Endothelial cell of umbilical vein (primary cell): ENCODE measurements around the gene YARS1. TPM values are rescaled to one million over a fixed set of nuclear protein-coding genes. Genes with fewer than 3 reads are reported as not detected.

ENCODE experiments used
- BruUV-seq: library from RNA; stranded (reverse); fragments of 400-500 nt; replicated peaks from 2 replicates; lab custom pipeline; 2021; lab: Mats Ljungman, UMichigan
- CTCF ChIA-PET: fragments of 300-600, 350-600 bp; sonication (Branson Sonifier 250); formaldehyde crosslinking; loops from one replicate; lab custom pipeline; 2021; ENCODE audit warnings: antibody characterized with exemption, inconsistent platforms; lab: Charles Lee
- POLR2A ChIA-PET: fragments of 300-600, 350-600 bp; sonication (Branson Sonifier 250); formaldehyde crosslinking; loops from one replicate; lab custom pipeline; 2021; ENCODE audit warnings: antibody characterized with exemption, inconsistent platforms; lab: Charles Lee
- DNase-seq: peaks from one replicate; pipeline ENCODE4 v3.0.0-alpha.2; 2011; ENCODE audit warnings: low read depth, low spot score
- FAIRE-seq: peaks from 2 replicates; lab custom pipeline; 2011; peaks lifted over from hg19 to GRCh38; lab: Jason Lieb, UNC
- H2AFZ ChIP-seq: 2 replicates; pipeline ENCODE4 v1.6.0; 2012; ENCODE audit warnings: low read depth, low read length, control low read depth, inconsistent platforms
- H3K27ac ChIP-seq: 2 replicates; pipeline ENCODE4 v1.5.1; 2011; ENCODE audit warnings: low read depth, mild to moderate bottlenecking, control low read depth, low read length, moderate library complexity; ENCODE audit not compliant: insufficient read depth
- H3K27me3 ChIP-seq, 2 experiments: 2 replicates each; pipeline versions ENCODE4 v1.6.0 to v1.6.1; 2011; ENCODE audit warnings: low read length in 2 of 2, mixed read lengths in 1 of 2; ENCODE audit not compliant: control insufficient read depth in 2 of 2, insufficient read depth in 2 of 2
- H3K36me3 ChIP-seq, 2 experiments: 2 replicates in 1 of 2; 3 replicates in 1 of 2; pipeline ENCODE4 v1.5.1; 2011; ENCODE audit warnings: low read length in 2 of 2, mild to moderate bottlenecking in 1 of 2, moderate library complexity in 1 of 2; ENCODE audit not compliant: control insufficient read depth in 2 of 2, insufficient read depth in 2 of 2; ENCODE audit errors: extremely low read depth in 1 of 2
- H3K4me1 ChIP-seq: 3 replicates; pipeline ENCODE4 v1.5.1; 2011; ENCODE audit warnings: mild to moderate bottlenecking, low read length; ENCODE audit not compliant: control insufficient read depth, insufficient read depth; ENCODE audit errors: extremely low read depth
- H3K4me2 ChIP-seq: 2 replicates; pipeline ENCODE4 v1.6.1; 2011; ENCODE audit warnings: low read length, control low read depth, mixed read lengths; ENCODE audit not compliant: insufficient read depth
- H3K4me3 ChIP-seq, 3 experiments: fragments of 200-600 bp in 1 of 3; sonication (generic), shearing (Covaris generic) in 1 of 3; replicated peaks in 1 of 3; 2 replicates each; pipeline ENCODE4 v1.5.1; 2011 to 2016; ENCODE audit warnings: control low read depth in 3 of 3, low read length in 3 of 3, mild to moderate bottlenecking in 2 of 3, inconsistent platforms in 1 of 3, low read depth in 1 of 3, moderate library complexity in 1 of 3; ENCODE audit not compliant: insufficient read depth in 1 of 3
- H3K79me2 ChIP-seq: 2 replicates; pipeline ENCODE4 v1.6.0; 2012; ENCODE audit warnings: low read length, inconsistent platforms; ENCODE audit not compliant: control insufficient read depth, insufficient read depth
- H3K9ac ChIP-seq: replicated peaks from 2 replicates; pipeline ENCODE3; 2011; ENCODE audit warnings: low read length, control low read depth; ENCODE audit not compliant: insufficient read depth; ENCODE audit errors: extremely low read depth
- H3K9me1 ChIP-seq: replicated peaks from 3 replicates; pipeline ENCODE4 v1.6.0; 2011; ENCODE audit warnings: mild to moderate bottlenecking, low read length; ENCODE audit not compliant: control insufficient read depth, insufficient read depth; ENCODE audit errors: extremely low read depth
- H3K9me3 ChIP-seq: replicated peaks from 2 replicates; pipeline ENCODE4 v1.5.1; 2012; ENCODE audit warnings: low read length, inconsistent platforms; ENCODE audit not compliant: control insufficient read depth, insufficient read depth
- H4K20me1 ChIP-seq: replicated peaks from 2 replicates; pipeline ENCODE3; 2011; ENCODE audit warnings: mild to moderate bottlenecking, low read length; ENCODE audit not compliant: control insufficient read depth, insufficient read depth; ENCODE audit errors: extremely low read depth
- CTCF ChIP-seq, 2 donors: IDR thresholded peaks; 1 replicate in 1 of 2; 2 replicates in 1 of 2; pipeline ENCODE4 v1.5.1; 2011; ENCODE audit warnings: low read length in 2 of 2, mild to moderate bottlenecking in 2 of 2, moderate library complexity in 2 of 2, control low read depth in 1 of 2, inconsistent platforms in 1 of 2, low read depth in 1 of 2; ENCODE audit not compliant: insufficient read depth in 1 of 2; ENCODE audit errors: extremely low read depth in 1 of 2
- EZH2 ChIP-seq: IDR thresholded peaks from 2 replicates; pipeline ENCODE4 v1.6.1; 2012; ENCODE audit warnings: borderline replicate concordance, low read depth, mild to moderate bottlenecking, moderate library complexity, low read length, inconsistent platforms; ENCODE audit not compliant: severe bottlenecking
- FOS ChIP-seq: IDR thresholded peaks from 2 replicates; pipeline ENCODE4 v1.6.1; 2011; ENCODE audit warnings: mild to moderate bottlenecking, low read length, moderate library complexity, borderline replicate concordance; ENCODE audit not compliant: insufficient read depth
- GATA2 ChIP-seq: IDR thresholded peaks from 2 replicates; pipeline ENCODE4 v1.7.0; 2011; ENCODE audit warnings: low read depth, mild to moderate bottlenecking, moderate library complexity, mixed read lengths, low read length; ENCODE audit not compliant: insufficient read length, insufficient read depth
- JUN ChIP-seq: IDR thresholded peaks from 2 replicates; pipeline ENCODE4 v1.6.1; 2011; ENCODE audit warnings: borderline replicate concordance, low read depth; ENCODE audit not compliant: insufficient read length, insufficient read depth
- MYC ChIP-seq: IDR thresholded peaks from one replicate; pipeline ENCODE4 v1.6.1; 2011; ENCODE audit warnings: mild to moderate bottlenecking, low read depth, low read length
- POLR2A ChIP-seq: IDR thresholded peaks from 2 replicates; pipeline ENCODE4 v1.6.1; 2012; ENCODE audit warnings: low read depth, mild to moderate bottlenecking, control low read depth, low read length
- POLR2AphosphoS5 ChIP-seq: IDR thresholded peaks from 2 replicates; pipeline ENCODE4 v1.6.1; 2012; ENCODE audit warnings: low read depth, mild to moderate bottlenecking, control low read depth, low read length, moderate library complexity; ENCODE audit not compliant: insufficient read depth
- dilution Hi-C: fragments of 300-500 bp; cut with MboI; formaldehyde crosslinking; loops from one replicate; pipeline ENCODE4 v1.15.0; 2019; ENCODE audit warnings: low sequenced_read_pairs; ENCODE audit not compliant: extremely low pct_ligation_motif_present
- intact Hi-C: fragments of 100-400 bp; cut with micrococcal nuclease; formaldehyde crosslinking; loops from one replicate; pipeline ENCODE4 v1.10.0; 2022
- polyA plus RNA-seq, 4 experiments: library from polyadenylated mRNA; depleted of rRNA in 3 of 4; stranded (reverse) in 3 of 4; unstranded in 1 of 4; fragments of >200 nt; gene quantifications; 2 replicates each; pipeline versions ENCODE4 v1.2.1 to v1.2.3, GENCODE V29; 2011 to 2012; ENCODE audit warnings: missing spikeins in 1 of 4
- total RNA-seq: library from RNA; stranded (reverse); gene quantifications from 2 replicates; pipeline ENCODE4 v1.2.3, GENCODE V29; 2021
- TF ChIP-seq, protein P1 (sequence below): IDR thresholded peaks from 2 replicates; pipeline ENCODE4 v1.6.1; 2011; ENCODE audit not compliant: insufficient read depth, insufficient read length

YARS1 gene
- total and polyA plus RNA-seq, 2 donors (not counting 3 experiments of a cell fraction or from before 2014, with no cell fraction given), result 38.2 to 144 TPM

GRCh38 chr1:32863218-32863880, 46.2 kb upstream of the YARS1 start:
- Histone ChIP-seq H3K4me3 (no peak overlapping the region), H3K9me3 (no peaks in the 10 kb centered on the region), H3K4me1 (peaks cover 9% of the 10 kb centered on the region), H3K9me1 (no peaks in the 10 kb centered on the region), H2AFZ (no peak overlapping the region), H3K9ac (no peak overlapping the region), H3K4me2 (no peak overlapping the region), H3K27ac (no peak overlapping the region), H3K79me2 (no peaks in the 10 kb centered on the region), H3K36me3 (no peaks in the 10 kb centered on the region), H4K20me1 (no peaks in the 10 kb centered on the region), H3K27me3 (no peaks in the 10 kb centered on the region)
- ChIA-PET CTCF (interaction anchor here (1.9 to 2.1 kb wide), 2 partner anchors 8 to 10 kb away, joined by 7 to 8 read pairs; no protein-coding TSS in a partner anchor), POLR2A (no interaction called here)
- no peak for FAIRE-seq
- no peak for DNase-seq
- dilution Hi-C loops (no loop called here), intact Hi-C loops (no loop called here)
- BruUV-seq, result no TSS peak
- no peak for TF ChIP-seq CTCF (IDR thresholded peaks at IDR 0.05; ENCODE audit: extremely low read depth in 1 of 2, insufficient read depth in 1 of 2, low read depth in 1 of 2, low read length in 2 of 2)
- TF ChIP-seq EZH2, result no peak
- TF ChIP-seq FOS, result no peak
- TF ChIP-seq MYC, result no peak
- no peak for TF ChIP-seq POLR2AphosphoS5
- no peak for TF ChIP-seq GATA2
- TF ChIP-seq JUN, result no peak
- no peak for TF ChIP-seq POLR2A
- TF ChIP-seq, protein P1, sequence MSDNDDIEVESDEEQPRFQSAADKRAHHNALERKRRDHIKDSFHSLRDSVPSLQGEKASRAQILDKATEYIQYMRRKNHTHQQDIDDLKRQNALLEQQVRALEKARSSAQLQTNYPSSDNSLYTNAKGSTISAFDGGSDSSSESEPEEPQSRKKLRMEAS, result no peak
